OCI-LY3 (cell line): ENCODE measurements around the gene BBIP1.

Experiments used
- H2AFZ ChIP-seq: fragments of 200-600, 300-600 bp; shearing (Covaris generic); 2 replicates; pipeline ENCODE4 v1.6.0; 2014; ENCODE audit warnings: antibody characterized with exemption, low read depth, low read length
- H3K27ac ChIP-seq: fragments of 200-600, 300-600 bp; sonication (generic); 2 replicates; pipeline ENCODE4 v1.5.1; 2014; ENCODE audit warnings: mild to moderate bottlenecking, low read length, moderate library complexity, mixed read lengths
- H3K27me3 ChIP-seq: fragments of 200-600, 300-600 bp; sonication (generic); 2 replicates; pipeline ENCODE4 v1.6.1; 2014; ENCODE audit warnings: low read depth, low read length, mixed read lengths
- H3K36me3 ChIP-seq: fragments of 200-600, 300-600 bp; sonication (generic); replicated peaks from 2 replicates; pipeline ENCODE3; 2014; ENCODE audit warnings: low read depth, low read length, mixed read lengths
- H3K4me1 ChIP-seq: fragments of 300-600, 200-600 bp; sonication (generic); 2 replicates; pipeline ENCODE4 v1.6.1; 2014; ENCODE audit warnings: low read length, mixed read lengths
- H3K4me2 ChIP-seq: fragments of 200-600, 300-600 bp; sonication (generic); 2 replicates; pipeline ENCODE4 v1.6.1; 2014; ENCODE audit warnings: low read length, mixed read lengths
- H3K4me3 ChIP-seq: fragments of 300-600, 200-600 bp; sonication (generic); 2 replicates; pipeline ENCODE4 v1.5.1; 2014; ENCODE audit warnings: antibody characterized with exemption, mild to moderate bottlenecking, low read length, moderate library complexity
- H3K79me2 ChIP-seq: fragments of 300-600, 200-600 bp; shearing (Covaris generic); 2 replicates; pipeline ENCODE4 v1.6.1; 2014; ENCODE audit warnings: mild to moderate bottlenecking, low read length, mixed read lengths
- H3K9ac ChIP-seq: fragments of 300-600, 200-600 bp; shearing (Covaris generic); 2 replicates; pipeline ENCODE4 v1.6.0; 2014; ENCODE audit warnings: mild to moderate bottlenecking, low read length, moderate library complexity
- H3K9me3 ChIP-seq: fragments of 200-600, 300-600 bp; shearing (Covaris generic); 2 replicates; pipeline ENCODE4 v1.6.1; 2014; ENCODE audit warnings: low read length, mixed read lengths; ENCODE audit not compliant: insufficient read depth
- H4K20me1 ChIP-seq: fragments of 200-600, 300-600 bp; sonication (generic); 2 replicates; pipeline ENCODE4 v1.6.1; 2016; ENCODE audit warnings: low read length, mixed read lengths; ENCODE audit not compliant: insufficient read depth
- CTCF ChIP-seq: fragments of 200-600, 300-600 bp; sonication (generic); IDR thresholded peaks from 2 replicates; pipeline ENCODE4 v1.5.1; 2014; ENCODE audit warnings: antibody characterized with exemption, low read length, low read depth
- EZH2phosphoT487 ChIP-seq: fragments of 200-600 bp; shearing (Covaris generic); IDR thresholded peaks from 2 replicates; pipeline ENCODE4 v1.6.1; 2018; ENCODE audit warnings: antibody characterized with exemption, mixed run types, low read depth

The BBIP1 gene

DNA sequence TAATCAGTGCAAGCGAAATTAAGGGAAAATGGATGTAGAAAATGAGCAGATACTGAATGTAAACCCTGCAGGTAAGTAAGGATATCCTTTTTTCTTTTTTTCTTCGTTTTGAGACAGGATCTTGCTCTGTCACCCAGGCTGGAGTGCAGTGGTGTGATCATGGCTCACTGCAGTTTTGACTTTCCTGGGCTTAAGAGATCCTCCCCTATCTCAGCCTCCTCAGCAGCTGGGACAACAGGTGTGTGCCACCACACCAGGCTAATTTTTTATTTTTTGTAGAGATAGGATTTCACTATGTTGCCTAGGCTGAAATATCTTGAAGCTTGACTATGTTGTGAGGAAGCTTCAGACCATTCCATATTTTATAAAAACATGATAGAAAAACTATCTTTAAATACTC lies 43.0 kb downstream of the BBIP1 start:
- Histone ChIP-seq H3K9ac (no peak overlapping the region), H3K9me3 (no peaks in the 10 kb centered on the region), H4K20me1 (no peaks in the 10 kb centered on the region), H3K79me2 (peaks cover 18% of the 10 kb centered on the region), H3K27me3 (no peaks in the 10 kb centered on the region), H3K27ac (no peak overlapping the region), H3K36me3 (peaks cover 3% of the 10 kb centered on the region), H3K4me3 (no peak overlapping the region), H3K4me2 (no peak overlapping the region), H3K4me1 (peaks cover 11% of the 10 kb centered on the region), H2AFZ (no peak overlapping the region)
- TF ChIP-seq CTCF (no peak), EZH2phosphoT487 (no peak)

GRCh38 chr10:110873951-110874350 lies 45.0 kb downstream of the BBIP1 start:
- H3K27me3 ChIP-seq, result no peaks in the 10 kb centered on the region
- no peak overlapping the region for H2AFZ ChIP-seq
- H3K9ac ChIP-seq, result peak overlapping the region; percentile 90; the same call in 1 of the 2 replicates
- peaks cover 18% of the 10 kb centered on the region for H3K79me2 ChIP-seq
- TF ChIP-seq CTCF (no peak), EZH2phosphoT487 (no peak)
- peak overlapping the region; percentile 89 for H3K4me3 ChIP-seq
- H3K9me3 ChIP-seq, result no peaks in the 10 kb centered on the region
- no peaks in the 10 kb centered on the region for H4K20me1 ChIP-seq
- H3K36me3 ChIP-seq, result peaks cover 3% of the 10 kb centered on the region
- peaks cover 19% of the 10 kb centered on the region for H3K4me1 ChIP-seq
- no peak overlapping the region for H3K27ac ChIP-seq
- peak overlapping the region; percentile 100 for H3K4me2 ChIP-seq

GRCh38 chr10:110872984-110873923 lies 45.7 kb downstream of the BBIP1 start:
- Histone ChIP-seq H3K9ac (peak overlapping the region; percentile 90), H3K4me2 (peak overlapping the region; percentile 100), H3K79me2 (peaks cover 18% of the 10 kb centered on the region), H2AFZ (0 out of 2 replicates have a peak overlapping the region, but pooled peaks have one; percentile 38), H3K27me3 (no peaks in the 10 kb centered on the region), H3K4me1 (peaks cover 26% of the 10 kb centered on the region), H4K20me1 (no peaks in the 10 kb centered on the region), H3K4me3 (peak overlapping the region; percentile 89), H3K9me3 (no peaks in the 10 kb centered on the region), H3K27ac (peak overlapping the region; percentile 77), H3K36me3 (peaks cover 3% of the 10 kb centered on the region)
- no peak for TF ChIP-seq EZH2phosphoT487
- TF ChIP-seq CTCF, result no peak
